Adrenal gland (tissue), 5 donors: Measurements from ENCODE around the gene MUC5B.

Experiments used
- POLR2A ChIP-seq, 2 donors: fragments of 450-650 bp; IDR thresholded peaks; one replicate each; pipeline ENCODE4 v1.6.1; 2017; ENCODE audit warnings: antibody characterized with exemption in 2 of 2, mild to moderate bottlenecking in 2 of 2, moderate library complexity in 1 of 2
- TF ChIP-seq, protein P1 (sequence below), 6 experiments: fragments of 450-650 bp in 4 of 6; fragments of 200-600 bp in 2 of 6; sonication (generic) in 1 of 6; IDR thresholded peaks; 1 replicate in 5 of 6; 2 replicates in 1 of 6; pipeline versions ENCODE4 v1.5.1 to v1.8.0; 2016 to 2021; ENCODE audit warnings: antibody characterized with exemption in 6 of 6, mild to moderate bottlenecking in 2 of 6, moderate library complexity in 1 of 6
- donor health status: DM: no; HTN: no; CAD: no.

DNA sequence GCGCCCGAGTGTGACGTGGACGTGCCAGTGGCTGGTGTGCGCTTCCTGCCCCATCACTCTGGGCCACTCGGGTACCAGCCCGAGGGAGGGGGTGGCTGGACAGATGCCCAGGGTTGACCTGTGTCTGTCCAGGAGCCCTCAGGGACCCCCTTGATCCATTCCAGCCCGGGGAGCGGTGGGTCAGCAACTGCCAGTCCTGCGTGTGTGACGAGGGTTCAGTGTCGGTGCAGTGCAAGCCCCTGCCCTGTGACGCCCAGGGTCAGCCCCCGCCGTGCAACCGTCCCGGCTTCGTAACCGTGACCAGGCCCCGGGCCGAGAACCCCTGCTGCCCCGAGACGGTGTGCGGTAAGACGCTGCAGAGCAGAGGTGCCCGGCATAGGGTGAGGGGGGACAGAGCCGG, 34.5 kb downstream of the MUC5B start:
- TF ChIP-seq, protein P1, sequence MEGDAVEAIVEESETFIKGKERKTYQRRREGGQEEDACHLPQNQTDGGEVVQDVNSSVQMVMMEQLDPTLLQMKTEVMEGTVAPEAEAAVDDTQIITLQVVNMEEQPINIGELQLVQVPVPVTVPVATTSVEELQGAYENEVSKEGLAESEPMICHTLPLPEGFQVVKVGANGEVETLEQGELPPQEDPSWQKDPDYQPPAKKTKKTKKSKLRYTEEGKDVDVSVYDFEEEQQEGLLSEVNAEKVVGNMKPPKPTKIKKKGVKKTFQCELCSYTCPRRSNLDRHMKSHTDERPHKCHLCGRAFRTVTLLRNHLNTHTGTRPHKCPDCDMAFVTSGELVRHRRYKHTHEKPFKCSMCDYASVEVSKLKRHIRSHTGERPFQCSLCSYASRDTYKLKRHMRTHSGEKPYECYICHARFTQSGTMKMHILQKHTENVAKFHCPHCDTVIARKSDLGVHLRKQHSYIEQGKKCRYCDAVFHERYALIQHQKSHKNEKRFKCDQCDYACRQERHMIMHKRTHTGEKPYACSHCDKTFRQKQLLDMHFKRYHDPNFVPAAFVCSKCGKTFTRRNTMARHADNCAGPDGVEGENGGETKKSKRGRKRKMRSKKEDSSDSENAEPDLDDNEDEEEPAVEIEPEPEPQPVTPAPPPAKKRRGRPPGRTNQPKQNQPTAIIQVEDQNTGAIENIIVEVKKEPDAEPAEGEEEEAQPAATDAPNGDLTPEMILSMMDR (IDR thresholded peaks at IDR 0.05): no peak
- no peak for TF ChIP-seq POLR2A (IDR thresholded peaks at IDR 0.05)
